ENCODE results near the gene LDB2.
"Not testable (repeated sequence)": the region's sequence is repeated elsewhere in the genome, so short reads cannot be mapped to it uniquely, and the experiment has no call there.

LDB2 gene

GRCh38 chr4:16573739-16574138 lies 324.7 kb downstream of the LDB2 start:
- Histone ChIP-seq H4K5ac (ENCODE audit: low read length) (no peak overlapping the region), H3K4ac (ENCODE audit: low read depth, low read length) (no peak overlapping the region), H3K18ac (ENCODE audit: low read length) (no peak overlapping the region), H2BK120ac (ENCODE audit: low read depth, low read length) (no peak overlapping the region), H3K9ac (ENCODE audit: low read length) (no peak overlapping the region), H4K8ac (ENCODE audit: low read depth, low read length) (no peak overlapping the region), H3K79me2 (ENCODE audit: control insufficient read depth, insufficient read depth, low read length) (no peaks in the 10 kb centered on the region), H2BK5ac (ENCODE audit: low read length) (no peak overlapping the region), H3K36me3 (ENCODE audit: control insufficient read depth, insufficient read depth, low read length) (no peaks in the 10 kb centered on the region), H3K4me1 (ENCODE audit: control insufficient read depth, low read depth, low read length) (no peaks in the 10 kb centered on the region), H3K79me1 (ENCODE audit: low read length) (no peaks in the 10 kb centered on the region), H3K4me2 (ENCODE audit: low read length) (no peak overlapping the region), H3K23ac (ENCODE audit: low read length) (no peak overlapping the region), H3K4me3 (ENCODE audit: low read length) (no peak overlapping the region), H3K27me3 (ENCODE audit: insufficient read depth, low read length, poor library complexity) (no peaks in the 10 kb centered on the region), H3K56ac (ENCODE audit: low read length) (no peak overlapping the region), H2BK15ac (replicated peaks; ENCODE audit: low read depth) (no peak overlapping the region), H2AK5ac (ENCODE audit: low read length) (no peak overlapping the region), H3K27ac (ENCODE audit: low read depth, low read length) (no peak overlapping the region)
- WGBS (ENCODE audit: extremely low coverage, insufficient coverage, low lambda C conversion rate) = no CpG with 5 or more reads among the region's 5 CpGs
- DNase-seq = no peak

GRCh38 chr4:16573206-16573605 lies 325.2 kb downstream of the LDB2 start:
- DNase-seq = no peak
- Histone ChIP-seq H3K18ac (ENCODE audit: low read length) (no peak overlapping the region), H3K4me1 (ENCODE audit: control insufficient read depth, low read depth, low read length) (no peaks in the 10 kb centered on the region), H3K79me1 (ENCODE audit: low read length) (no peaks in the 10 kb centered on the region), H4K8ac (ENCODE audit: low read depth, low read length) (no peak overlapping the region), H3K79me2 (ENCODE audit: control insufficient read depth, insufficient read depth, low read length) (no peaks in the 10 kb centered on the region), H3K27me3 (ENCODE audit: insufficient read depth, low read length, poor library complexity) (no peaks in the 10 kb centered on the region), H3K4me2 (ENCODE audit: low read length) (no peak overlapping the region), H2BK5ac (ENCODE audit: low read length) (no peak overlapping the region), H3K27ac (ENCODE audit: low read depth, low read length) (no peak overlapping the region), H3K56ac (ENCODE audit: low read length) (no peak overlapping the region), H2BK15ac (replicated peaks; ENCODE audit: low read depth) (no peak overlapping the region), H2BK120ac (ENCODE audit: low read depth, low read length) (no peak overlapping the region), H3K4ac (ENCODE audit: low read depth, low read length) (no peak overlapping the region), H2AK5ac (ENCODE audit: low read length) (no peak overlapping the region), H3K23ac (ENCODE audit: low read length) (no peak overlapping the region), H3K36me3 (ENCODE audit: control insufficient read depth, insufficient read depth, low read length) (no peaks in the 10 kb centered on the region), H3K4me3 (ENCODE audit: low read length) (no peak overlapping the region), H4K5ac (ENCODE audit: low read length) (no peak overlapping the region), H3K9ac (ENCODE audit: low read length) (no peak overlapping the region)
- WGBS (ENCODE audit: extremely low coverage, insufficient coverage, low lambda C conversion rate) = no CpG with 5 or more reads among the region's 4 CpGs

GRCh38 chr4:16572631-16573030 lies 325.8 kb downstream of the LDB2 start:
- no CpG with 5 or more reads among the region's 4 CpGs for WGBS (ENCODE audit: extremely low coverage, insufficient coverage, low lambda C conversion rate)
- H2BK5ac ChIP-seq (ENCODE audit: low read length) = no peak overlapping the region

GRCh38 chr4:16572161-16572560 lies 326.3 kb downstream of the LDB2 start:
- Histone ChIP-seq H3K27ac (ENCODE audit: low read depth, low read length) (no peak overlapping the region), H3K79me1 (ENCODE audit: low read length) (no peaks in the 10 kb centered on the region), H3K18ac (ENCODE audit: low read length) (no peak overlapping the region), H3K56ac (ENCODE audit: low read length) (no peak overlapping the region), H3K4me2 (ENCODE audit: low read length) (no peak overlapping the region), H3K4me3 (ENCODE audit: low read length) (no peak overlapping the region), H3K4ac (ENCODE audit: low read depth, low read length) (no peak overlapping the region), H4K8ac (ENCODE audit: low read depth, low read length) (no peak overlapping the region), H3K23ac (ENCODE audit: low read length) (no peak overlapping the region), H2BK5ac (ENCODE audit: low read length) (no peak overlapping the region), H3K4me1 (ENCODE audit: control insufficient read depth, low read depth, low read length) (no peaks in the 10 kb centered on the region), H4K5ac (ENCODE audit: low read length) (no peak overlapping the region), H2BK15ac (replicated peaks; ENCODE audit: low read depth) (no peak overlapping the region), H3K36me3 (ENCODE audit: control insufficient read depth, insufficient read depth, low read length) (no peaks in the 10 kb centered on the region), H3K27me3 (ENCODE audit: insufficient read depth, low read length, poor library complexity) (no peaks in the 10 kb centered on the region), H3K9ac (ENCODE audit: low read length) (no peak overlapping the region), H2AK5ac (ENCODE audit: low read length) (no peak overlapping the region), H3K79me2 (ENCODE audit: control insufficient read depth, insufficient read depth, low read length) (no peaks in the 10 kb centered on the region), H2BK120ac (ENCODE audit: low read depth, low read length) (no peak overlapping the region)
- WGBS (ENCODE audit: extremely low coverage, insufficient coverage, low lambda C conversion rate) = no CpG with 5 or more reads among the region's 3 CpGs
- DNase-seq = no peak

More at GRCh38 chr4:16572631-16573030, 325.8 kb downstream of the LDB2 start:
- Histone ChIP-seq H3K56ac (ENCODE audit: low read length) (no peak overlapping the region), H3K36me3 (ENCODE audit: control insufficient read depth, insufficient read depth, low read length) (no peaks in the 10 kb centered on the region), H3K23ac (ENCODE audit: low read length) (no peak overlapping the region), H3K9ac (ENCODE audit: low read length) (no peak overlapping the region), H3K4me1 (ENCODE audit: control insufficient read depth, low read depth, low read length) (no peaks in the 10 kb centered on the region), H4K8ac (ENCODE audit: low read depth, low read length) (no peak overlapping the region), H2AK5ac (ENCODE audit: low read length) (no peak overlapping the region), H2BK120ac (ENCODE audit: low read depth, low read length) (no peak overlapping the region), H3K79me1 (ENCODE audit: low read length) (no peaks in the 10 kb centered on the region), H2BK15ac (replicated peaks; ENCODE audit: low read depth) (no peak overlapping the region), H3K4me2 (ENCODE audit: low read length) (no peak overlapping the region), H3K27ac (ENCODE audit: low read depth, low read length) (no peak overlapping the region), H3K4me3 (ENCODE audit: low read length) (no peak overlapping the region), H3K18ac (ENCODE audit: low read length) (no peak overlapping the region), H3K27me3 (ENCODE audit: insufficient read depth, low read length, poor library complexity) (no peaks in the 10 kb centered on the region), H4K5ac (ENCODE audit: low read length) (no peak overlapping the region), H3K4ac (ENCODE audit: low read depth, low read length) (no peak overlapping the region), H3K79me2 (ENCODE audit: control insufficient read depth, insufficient read depth, low read length) (no peaks in the 10 kb centered on the region)
- DNase-seq = no peak

GRCh38 chr4:16569790-16570189 lies 328.7 kb downstream of the LDB2 start:
- Histone ChIP-seq H3K23ac (ENCODE audit: low read length) (no peak overlapping the region), H3K27me3 (ENCODE audit: insufficient read depth, low read length, poor library complexity) (no peaks in the 10 kb centered on the region), H2BK120ac (ENCODE audit: low read depth, low read length) (no peak overlapping the region), H3K4ac (ENCODE audit: low read depth, low read length) (no peak overlapping the region), H2BK5ac (ENCODE audit: low read length) (no peak overlapping the region), H2AK5ac (ENCODE audit: low read length) (no peak overlapping the region), H4K8ac (ENCODE audit: low read depth, low read length) (no peak overlapping the region), H3K36me3 (ENCODE audit: control insufficient read depth, insufficient read depth, low read length) (no peaks in the 10 kb centered on the region), H4K5ac (ENCODE audit: low read length) (no peak overlapping the region), H3K4me2 (ENCODE audit: low read length) (no peak overlapping the region), H3K9ac (ENCODE audit: low read length) (no peak overlapping the region), H3K79me2 (ENCODE audit: control insufficient read depth, insufficient read depth, low read length) (no peaks in the 10 kb centered on the region), H3K27ac (ENCODE audit: low read depth, low read length) (no peak overlapping the region), H3K4me1 (ENCODE audit: control insufficient read depth, low read depth, low read length) (no peaks in the 10 kb centered on the region), H2BK15ac (replicated peaks; ENCODE audit: low read depth) (no peak overlapping the region), H3K56ac (ENCODE audit: low read length) (no peak overlapping the region), H3K79me1 (ENCODE audit: low read length) (no peaks in the 10 kb centered on the region), H3K18ac (ENCODE audit: low read length) (no peak overlapping the region), H3K4me3 (ENCODE audit: low read length) (no peak overlapping the region)
- no CpG with 5 or more reads among the region's 2 CpGs for WGBS (ENCODE audit: extremely low coverage, insufficient coverage, low lambda C conversion rate)
- no peak for DNase-seq

GRCh38 chr4:16557316-16557715 lies 341.1 kb downstream of the LDB2 start:
- H3K56ac ChIP-seq (ENCODE audit: low read length); H3K4me1 ChIP-seq (ENCODE audit: control insufficient read depth, low read depth, low read length); H3K27ac ChIP-seq (ENCODE audit: low read depth, low read length); H3K27me3 ChIP-seq (ENCODE audit: insufficient read depth, low read length, poor library complexity); H2BK5ac ChIP-seq (ENCODE audit: low read length); H3K4me3 ChIP-seq (ENCODE audit: low read length); H3K36me3 ChIP-seq (ENCODE audit: control insufficient read depth, insufficient read depth, low read length); H4K5ac ChIP-seq (ENCODE audit: low read length); H3K23ac ChIP-seq (ENCODE audit: low read length); H3K9ac ChIP-seq (ENCODE audit: low read length); H2BK120ac ChIP-seq (ENCODE audit: low read depth, low read length); H2BK15ac ChIP-seq (replicated peaks; ENCODE audit: low read depth); DNase-seq; H4K8ac ChIP-seq (ENCODE audit: low read depth, low read length); H3K4ac ChIP-seq (ENCODE audit: low read depth, low read length); H3K4me2 ChIP-seq (ENCODE audit: low read length); H3K79me1 ChIP-seq (ENCODE audit: low read length); H3K18ac ChIP-seq (ENCODE audit: low read length); H3K79me2 ChIP-seq (ENCODE audit: control insufficient read depth, insufficient read depth, low read length); H2AK5ac ChIP-seq (ENCODE audit: low read length): not testable (repeated sequence)
- WGBS (ENCODE audit: extremely low coverage, insufficient coverage, low lambda C conversion rate) = no CpG with 5 or more reads among the region's 14 CpGs

All from mesendoderm (in vitro differentiated cells).